ENCODE measurements around the gene DNAJC13.
A peak's percentile ranks its signal among the peaks of the same experiment; 100 is the strongest.

DNAJC13 gene

GRCh38 chr3:132488151-132488550 is 70.8 kb downstream of the DNAJC13 start:
- Mint-ChIP-seq H3K27me3 (no peaks in the 10 kb centered on the region), H3K36me3 (peaks cover 6% of the 10 kb centered on the region), H3K9me3 (ENCODE audit: low read depth) (no peaks in the 10 kb centered on the region), H3K4me1 (ENCODE audit: low read depth) (no peaks in the 10 kb centered on the region), H3K4me3 (no peak overlapping the region), H3K27ac (no peak overlapping the region)

GRCh38 chr3:132499071-132499470 is 81.8 kb downstream of the DNAJC13 start:
- Mint-ChIP-seq H3K27me3 (no peaks in the 10 kb centered on the region), H3K36me3 (peaks cover 5% of the 10 kb centered on the region), H3K9me3 (ENCODE audit: low read depth) (no peaks in the 10 kb centered on the region), H3K4me3 (no peak overlapping the region), H3K27ac (no peak overlapping the region), H3K4me1 (ENCODE audit: low read depth) (no peaks in the 10 kb centered on the region)

GRCh38 chr3:132503559-132503958 is 86.3 kb downstream of the DNAJC13 start:
- H3K36me3 Mint-ChIP-seq, result peaks cover 14% of the 10 kb centered on the region
- H3K4me1 Mint-ChIP-seq (ENCODE audit: low read depth), result no peaks in the 10 kb centered on the region
- H3K27ac Mint-ChIP-seq, result no peak overlapping the region
- no peak overlapping the region for H3K4me3 Mint-ChIP-seq
- H3K9me3 Mint-ChIP-seq (ENCODE audit: low read depth), result no peaks in the 10 kb centered on the region
- no peaks in the 10 kb centered on the region for H3K27me3 Mint-ChIP-seq

- Mint-ChIP-seq H3K27ac (no peak overlapping the region), H3K36me3 (peaks cover 15% of the 10 kb centered on the region), H3K4me1 (ENCODE audit: low read depth) (no peaks in the 10 kb centered on the region), H3K4me3 (no peak overlapping the region), H3K9me3 (ENCODE audit: low read depth) (no peaks in the 10 kb centered on the region), H3K27me3 (no peaks in the 10 kb centered on the region)
These were observed 87.2 kb downstream of the DNAJC13 start for GRCh38 chr3:132504375-132504933.

- no peaks in the 10 kb centered on the region for H3K27me3 Mint-ChIP-seq
- peaks cover 22% of the 10 kb centered on the region for H3K36me3 Mint-ChIP-seq
- H3K4me1 Mint-ChIP-seq (ENCODE audit: low read depth), result no peaks in the 10 kb centered on the region
- no peak overlapping the region for H3K27ac Mint-ChIP-seq
- H3K9me3 Mint-ChIP-seq (ENCODE audit: low read depth), result no peaks in the 10 kb centered on the region
- no peak overlapping the region for H3K4me3 Mint-ChIP-seq
These were observed 90.4 kb downstream of the DNAJC13 start for GRCh38 chr3:132507657-132508056.

- peaks cover 27% of the 10 kb centered on the region for H3K36me3 Mint-ChIP-seq
- no peak overlapping the region for H3K27ac Mint-ChIP-seq
- H3K9me3 Mint-ChIP-seq (ENCODE audit: low read depth), result no peaks in the 10 kb centered on the region
- H3K4me3 Mint-ChIP-seq, result no peak overlapping the region
- no peaks in the 10 kb centered on the region for H3K4me1 Mint-ChIP-seq (ENCODE audit: low read depth)
- H3K27me3 Mint-ChIP-seq, result no peaks in the 10 kb centered on the region
These were observed 91.8 kb downstream of the DNAJC13 start for GRCh38 chr3:132509096-132509495.

- no peaks in the 10 kb centered on the region for H3K27me3 Mint-ChIP-seq
- no peak overlapping the region for H3K4me3 Mint-ChIP-seq
- H3K4me1 Mint-ChIP-seq (ENCODE audit: low read depth), result no peaks in the 10 kb centered on the region
- no peaks in the 10 kb centered on the region for H3K9me3 Mint-ChIP-seq (ENCODE audit: low read depth)
- H3K36me3 Mint-ChIP-seq, result peaks cover 30% of the 10 kb centered on the region
- no peak overlapping the region for H3K27ac Mint-ChIP-seq
These were observed 92.2 kb downstream of the DNAJC13 start for GRCh38 chr3:132509506-132509905.

GRCh38 chr3:132513057-132513456 is 95.8 kb downstream of the DNAJC13 start:
- no peak overlapping the region for H3K4me3 Mint-ChIP-seq
- H3K27ac Mint-ChIP-seq, result no peak overlapping the region
- no peaks in the 10 kb centered on the region for H3K9me3 Mint-ChIP-seq (ENCODE audit: low read depth)
- no peaks in the 10 kb centered on the region for H3K27me3 Mint-ChIP-seq
- no peaks in the 10 kb centered on the region for H3K4me1 Mint-ChIP-seq (ENCODE audit: low read depth)
- peaks cover 28% of the 10 kb centered on the region for H3K36me3 Mint-ChIP-seq

GRCh38 chr3:132517311-132517710 is 100.0 kb downstream of the DNAJC13 start:
- Mint-ChIP-seq H3K9me3 (ENCODE audit: low read depth) (no peaks in the 10 kb centered on the region), H3K27ac (no peak overlapping the region), H3K36me3 (peaks cover 27% of the 10 kb centered on the region), H3K27me3 (no peaks in the 10 kb centered on the region), H3K4me1 (ENCODE audit: low read depth) (peaks cover 6% of the 10 kb centered on the region), H3K4me3 (no peak overlapping the region)

GRCh38 chr3:132519914-132520313 is 102.6 kb downstream of the DNAJC13 start:
- Mint-ChIP-seq H3K9me3 (ENCODE audit: low read depth) (no peaks in the 10 kb centered on the region), H3K27ac (peak overlapping the region; percentile 10), H3K36me3 (peaks cover 18% of the 10 kb centered on the region), H3K27me3 (no peaks in the 10 kb centered on the region), H3K4me3 (no peak overlapping the region), H3K4me1 (ENCODE audit: low read depth) (peaks cover 8% of the 10 kb centered on the region)

GRCh38 chr3:132521901-132522300 is 104.6 kb downstream of the DNAJC13 start:
- peaks cover 18% of the 10 kb centered on the region for H3K36me3 Mint-ChIP-seq
- H3K4me3 Mint-ChIP-seq, result no peak overlapping the region
- H3K27me3 Mint-ChIP-seq, result no peaks in the 10 kb centered on the region
- peaks cover 8% of the 10 kb centered on the region for H3K4me1 Mint-ChIP-seq (ENCODE audit: low read depth)
- no peaks in the 10 kb centered on the region for H3K9me3 Mint-ChIP-seq (ENCODE audit: low read depth)
- no peak overlapping the region for H3K27ac Mint-ChIP-seq

- peaks cover 8% of the 10 kb centered on the region for H3K4me1 Mint-ChIP-seq (ENCODE audit: low read depth)
- H3K9me3 Mint-ChIP-seq (ENCODE audit: low read depth), result no peaks in the 10 kb centered on the region
- peaks cover 17% of the 10 kb centered on the region for H3K36me3 Mint-ChIP-seq
- no peak overlapping the region for H3K27ac Mint-ChIP-seq
- H3K4me3 Mint-ChIP-seq, result no peak overlapping the region
- H3K27me3 Mint-ChIP-seq, result no peaks in the 10 kb centered on the region
These were observed 105.1 kb downstream of the DNAJC13 start for GRCh38 chr3:132522353-132522752.

GRCh38 chr3:132530624-132531023 is 113.3 kb downstream of the DNAJC13 start:
- H3K36me3 Mint-ChIP-seq, result peaks cover 12% of the 10 kb centered on the region
- H3K4me3 Mint-ChIP-seq, result no peak overlapping the region
- no peaks in the 10 kb centered on the region for H3K9me3 Mint-ChIP-seq (ENCODE audit: low read depth)
- H3K27ac Mint-ChIP-seq, result no peak overlapping the region
- H3K4me1 Mint-ChIP-seq (ENCODE audit: low read depth), result no peaks in the 10 kb centered on the region
- H3K27me3 Mint-ChIP-seq, result no peaks in the 10 kb centered on the region

GRCh38 chr3:132535575-132536441 is 118.5 kb downstream of the DNAJC13 start:
- Mint-ChIP-seq H3K27me3 (no peaks in the 10 kb centered on the region), H3K4me3 (no peak overlapping the region), H3K36me3 (peaks cover 9% of the 10 kb centered on the region), H3K4me1 (ENCODE audit: low read depth) (peaks cover 2% of the 10 kb centered on the region), H3K27ac (peak overlapping the region; percentile 35), H3K9me3 (ENCODE audit: low read depth) (no peaks in the 10 kb centered on the region)

- peaks cover 2% of the 10 kb centered on the region for H3K4me1 Mint-ChIP-seq (ENCODE audit: low read depth)
- no peak overlapping the region for H3K4me3 Mint-ChIP-seq
- H3K36me3 Mint-ChIP-seq, result peaks cover 11% of the 10 kb centered on the region
These were observed 119.3 kb downstream of the DNAJC13 start for GRCh38 chr3:132536442-132537153.

More at GRCh38 chr3:132536442-132537153, 119.3 kb downstream of the DNAJC13 start:
- H3K27me3 Mint-ChIP-seq, result no peaks in the 10 kb centered on the region
- no peaks in the 10 kb centered on the region for H3K9me3 Mint-ChIP-seq (ENCODE audit: low read depth)
- H3K27ac Mint-ChIP-seq, result no peak overlapping the region

Data from activated naive CD8-positive, alpha-beta T cell (primary cell).